NCI-H2227 treated with DMSO at 0.1 percent for 48 hours (cell line): ENCODE results near the gene TAAR6.
"Not testable (repeated sequence)": the region's sequence is repeated elsewhere in the genome, so short reads cannot be mapped to it uniquely, and the experiment has no call there.

Experiments used
- DNase-seq: peaks from one replicate; lab custom pipeline; 2025; lab: John Stamatoyannopoulos, UW

Gene TAAR6, protein sequence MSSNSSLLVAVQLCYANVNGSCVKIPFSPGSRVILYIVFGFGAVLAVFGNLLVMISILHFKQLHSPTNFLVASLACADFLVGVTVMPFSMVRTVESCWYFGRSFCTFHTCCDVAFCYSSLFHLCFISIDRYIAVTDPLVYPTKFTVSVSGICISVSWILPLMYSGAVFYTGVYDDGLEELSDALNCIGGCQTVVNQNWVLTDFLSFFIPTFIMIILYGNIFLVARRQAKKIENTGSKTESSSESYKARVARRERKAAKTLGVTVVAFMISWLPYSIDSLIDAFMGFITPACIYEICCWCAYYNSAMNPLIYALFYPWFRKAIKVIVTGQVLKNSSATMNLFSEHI

DNA sequence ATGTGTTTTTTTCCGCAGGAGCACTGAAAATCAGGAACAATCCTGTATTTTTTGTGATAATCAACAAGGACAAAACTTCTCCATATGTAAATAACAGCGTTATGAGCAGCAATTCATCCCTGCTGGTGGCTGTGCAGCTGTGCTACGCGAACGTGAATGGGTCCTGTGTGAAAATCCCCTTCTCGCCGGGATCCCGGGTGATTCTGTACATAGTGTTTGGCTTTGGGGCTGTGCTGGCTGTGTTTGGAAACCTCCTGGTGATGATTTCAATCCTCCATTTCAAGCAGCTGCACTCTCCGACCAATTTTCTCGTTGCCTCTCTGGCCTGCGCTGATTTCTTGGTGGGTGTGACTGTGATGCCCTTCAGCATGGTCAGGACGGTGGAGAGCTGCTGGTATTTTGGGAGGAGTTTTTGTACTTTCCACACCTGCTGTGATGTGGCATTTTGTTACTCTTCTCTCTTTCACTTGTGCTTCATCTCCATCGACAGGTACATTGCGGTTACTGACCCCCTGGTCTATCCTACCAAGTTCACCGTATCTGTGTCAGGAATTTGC is at the start of gene TAAR6:
TSS of gene TAAR6 (plus strand) at position 102 of the 557 bp plus-strand sequence. CDS start at position 102, 0 bp downstream.
- DNase-seq, result no peak

DNA sequence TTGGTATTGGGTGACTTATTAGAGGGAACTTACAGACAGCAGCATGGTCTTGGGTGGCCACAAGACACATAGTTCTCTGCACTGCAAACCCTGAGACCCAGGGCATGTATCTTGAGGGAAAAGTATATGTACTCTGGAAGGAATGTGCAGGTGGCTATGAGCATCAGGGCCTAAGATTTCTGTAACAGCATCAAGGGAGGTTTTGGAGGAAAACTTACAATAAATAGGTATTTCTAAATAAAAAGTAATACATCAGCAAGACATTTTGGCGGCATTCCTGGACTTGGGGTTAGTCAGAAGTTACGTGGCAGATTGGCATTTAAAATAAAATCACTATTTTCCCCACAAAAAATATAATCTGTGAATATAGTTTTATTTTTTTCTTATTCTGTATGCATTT is 49.2 kb upstream of the TAAR6 start:
- DNase-seq, result no peak

DNA sequence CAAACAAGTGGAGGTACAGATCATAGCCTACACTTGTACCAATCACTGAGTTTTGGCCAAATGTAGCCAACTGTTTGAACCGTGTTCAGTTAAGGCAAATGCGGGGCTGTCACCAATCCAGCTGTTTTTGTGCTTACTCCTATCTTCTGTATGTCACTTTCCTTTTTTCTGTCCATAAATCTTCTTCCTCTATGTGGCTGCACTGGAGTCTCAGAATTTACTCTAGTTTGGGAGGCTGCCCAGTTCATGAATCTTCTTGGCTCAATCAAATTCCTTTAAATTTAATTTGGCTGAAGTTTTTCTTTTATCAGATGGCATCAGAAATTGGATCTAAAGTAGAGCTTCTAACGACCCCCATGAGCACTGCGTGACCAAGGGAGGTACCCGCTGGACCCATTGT is 45.5 kb upstream of the TAAR6 start:
- no peak for DNase-seq

DNA sequence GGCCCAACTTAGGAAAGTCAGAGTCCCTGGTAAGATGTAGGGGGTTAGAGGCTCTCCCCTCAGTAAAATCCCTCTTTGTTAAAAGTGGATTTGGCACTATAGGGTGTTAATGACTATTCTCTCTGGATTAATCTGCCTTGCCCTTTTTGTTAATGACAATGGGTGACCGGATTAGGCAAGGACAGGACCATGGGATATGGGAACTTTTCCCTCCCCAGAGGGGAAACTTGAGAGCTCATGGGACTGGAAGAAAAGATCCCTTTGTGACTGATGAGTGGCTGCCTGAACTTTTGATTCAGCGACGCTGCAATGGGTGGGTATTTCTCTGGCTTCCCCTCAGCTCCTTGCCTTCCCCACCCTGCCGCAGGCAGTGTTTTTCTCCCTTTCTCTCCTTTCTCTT is 44.3 kb upstream of the TAAR6 start:
- DNase-seq, result no peak

DNA sequence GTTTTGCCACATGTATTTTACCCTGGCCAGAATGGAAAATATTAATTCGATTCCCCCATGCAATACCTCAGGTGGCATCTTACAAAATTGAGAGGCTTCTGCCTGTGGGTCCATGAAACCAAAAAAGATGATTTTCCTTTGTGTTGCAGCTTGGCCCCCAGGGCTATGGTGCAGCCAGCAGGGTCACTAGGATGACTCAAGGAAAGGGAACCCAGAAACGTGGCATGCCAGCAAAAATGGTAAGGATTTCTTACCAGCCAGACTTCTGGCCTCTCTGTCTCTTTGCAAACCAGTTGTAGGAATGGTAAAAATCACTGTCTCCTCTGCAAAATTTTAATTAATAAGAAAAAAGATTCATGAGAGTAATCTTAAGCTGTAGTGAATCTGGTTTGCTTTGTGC is 43.7 kb upstream of the TAAR6 start:
- DNase-seq, result no peak

DNA sequence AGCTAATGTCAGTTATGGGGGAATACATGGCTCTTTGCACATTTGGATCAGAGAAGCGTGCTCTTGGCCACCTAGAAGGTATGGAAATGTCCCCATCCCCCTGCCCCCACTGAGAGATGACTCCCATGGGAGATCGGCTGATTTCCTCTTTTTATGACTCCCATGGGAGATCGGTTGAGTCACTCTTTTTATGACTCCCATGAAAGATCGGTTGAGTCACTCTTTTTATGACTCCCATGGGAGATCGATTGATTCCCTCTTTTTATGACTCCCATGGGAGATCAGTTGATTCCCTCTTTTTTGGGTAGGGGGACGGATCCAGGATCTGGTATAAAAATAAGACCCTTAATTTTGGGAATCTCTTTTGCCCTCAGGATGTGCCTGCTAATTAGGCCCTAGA is 42.3 kb upstream of the TAAR6 start:
- no peak for DNase-seq

DNA sequence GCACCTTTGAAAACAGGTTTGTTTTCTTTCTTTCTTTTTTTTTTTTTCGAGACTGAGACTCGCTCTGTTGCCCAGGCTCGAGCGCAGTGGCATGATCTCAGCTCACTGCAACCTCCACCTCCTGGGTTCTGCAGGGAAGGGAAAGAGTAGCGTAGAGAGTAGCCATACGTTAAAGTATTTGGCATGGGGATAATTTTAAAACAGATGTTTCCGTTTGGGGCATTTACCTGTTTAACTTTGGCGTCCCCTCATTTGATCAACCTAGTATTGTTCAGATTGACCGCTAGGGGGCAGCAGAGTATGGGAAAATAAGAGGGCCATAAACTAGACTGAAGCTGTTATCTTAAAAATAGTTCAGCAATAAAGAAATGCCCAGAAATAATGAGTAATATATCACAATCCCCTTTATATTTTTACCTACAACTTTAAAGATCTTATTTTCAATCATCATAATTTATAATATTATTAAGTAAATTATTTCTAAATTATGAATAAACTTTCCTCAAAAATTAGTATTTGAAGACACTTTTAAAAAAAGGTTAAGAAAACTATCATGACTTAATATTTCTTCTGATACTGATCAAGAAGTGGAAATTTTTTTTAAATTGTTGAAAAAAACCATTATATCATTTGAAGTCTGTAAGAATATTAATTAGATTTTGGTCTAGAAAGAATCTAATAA is 39.7 kb upstream of the TAAR6 start:
- peak; percentile 46 for DNase-seq

DNA sequence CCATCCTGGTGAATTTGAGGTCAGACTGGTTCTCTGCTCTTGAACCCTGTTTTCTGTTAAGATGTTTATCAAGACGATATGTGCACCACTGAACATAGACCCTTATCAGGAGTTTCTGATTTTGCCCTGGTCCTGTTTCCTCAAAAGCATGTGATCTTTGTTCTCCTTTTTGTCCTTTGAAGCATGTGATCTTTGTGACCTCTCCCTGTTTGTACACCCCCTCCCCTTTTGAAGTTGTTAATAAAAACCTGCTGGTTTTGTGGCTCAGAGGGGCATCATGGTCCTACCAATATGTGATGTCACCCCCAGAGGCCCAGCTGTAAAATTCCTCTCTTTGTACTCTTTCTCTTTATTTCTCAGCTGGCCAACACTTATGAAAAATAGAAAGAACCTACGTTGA is 35.6 kb upstream of the TAAR6 start:
- not testable (repeated sequence) for DNase-seq

DNA sequence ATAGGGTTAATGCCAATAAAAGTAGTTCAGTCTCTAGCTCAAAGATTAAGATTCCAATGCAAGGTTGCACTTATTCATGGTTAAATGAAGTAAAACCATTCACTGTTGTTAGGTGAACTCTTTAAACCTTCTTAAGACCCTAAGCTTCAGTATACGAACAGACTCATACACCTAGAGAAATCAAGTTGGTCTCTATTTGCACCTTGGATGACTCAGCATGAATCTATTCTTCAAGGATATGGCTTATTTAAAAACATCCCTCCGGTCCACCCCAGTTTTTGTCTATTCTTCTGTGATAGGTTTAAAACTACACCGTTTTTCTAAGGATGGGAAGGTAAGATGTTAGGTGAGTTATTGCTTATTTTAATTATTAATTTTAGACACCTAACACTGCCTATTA is 33.0 kb upstream of the TAAR6 start:
- no peak for DNase-seq

DNA sequence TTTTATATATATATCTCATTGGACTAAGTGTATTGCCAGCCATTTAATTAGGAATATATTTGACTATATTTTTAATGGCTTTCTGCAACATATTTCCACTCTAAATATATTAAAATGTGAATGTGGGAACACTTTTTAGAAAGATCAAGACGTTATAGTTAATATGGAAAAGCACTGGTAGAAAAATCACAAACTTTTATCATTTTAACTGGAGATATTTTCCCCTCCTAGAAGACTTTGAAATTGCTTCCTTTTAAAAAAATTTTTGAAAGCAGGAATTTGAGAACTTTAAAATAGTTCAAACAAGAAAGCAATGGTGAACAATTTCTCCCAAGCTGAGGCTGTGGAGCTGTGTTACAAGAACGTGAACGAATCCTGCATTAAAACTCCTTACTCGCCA is 32.1 kb upstream of the TAAR6 start, which contains the start of gene TAAR9:
TSS of gene TAAR9 (plus strand) at position 301 of the 400 bp plus-strand sequence. CDS start at position 314, 13 bp downstream.
- DNase-seq, result no peak

DNA sequence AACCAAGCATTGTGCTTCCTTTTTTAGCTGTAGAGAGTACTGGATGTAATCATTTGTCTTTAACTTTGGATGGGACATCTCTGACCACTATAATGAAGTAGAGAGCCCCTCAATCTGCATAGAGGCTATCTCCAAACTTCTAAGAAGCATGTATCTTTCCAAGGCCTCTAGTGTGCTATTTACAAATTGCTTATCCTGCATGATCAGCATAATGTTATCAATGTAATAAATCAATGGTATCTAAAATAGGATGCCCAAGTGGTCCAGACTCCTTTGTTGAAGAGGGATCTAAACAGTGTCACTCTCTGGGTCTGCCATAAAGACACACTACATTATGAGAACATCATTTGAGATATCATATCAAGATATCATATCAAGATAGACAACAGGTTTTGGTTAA is 25.3 kb upstream of the TAAR6 start:
- DNase-seq, result no peak

DNA sequence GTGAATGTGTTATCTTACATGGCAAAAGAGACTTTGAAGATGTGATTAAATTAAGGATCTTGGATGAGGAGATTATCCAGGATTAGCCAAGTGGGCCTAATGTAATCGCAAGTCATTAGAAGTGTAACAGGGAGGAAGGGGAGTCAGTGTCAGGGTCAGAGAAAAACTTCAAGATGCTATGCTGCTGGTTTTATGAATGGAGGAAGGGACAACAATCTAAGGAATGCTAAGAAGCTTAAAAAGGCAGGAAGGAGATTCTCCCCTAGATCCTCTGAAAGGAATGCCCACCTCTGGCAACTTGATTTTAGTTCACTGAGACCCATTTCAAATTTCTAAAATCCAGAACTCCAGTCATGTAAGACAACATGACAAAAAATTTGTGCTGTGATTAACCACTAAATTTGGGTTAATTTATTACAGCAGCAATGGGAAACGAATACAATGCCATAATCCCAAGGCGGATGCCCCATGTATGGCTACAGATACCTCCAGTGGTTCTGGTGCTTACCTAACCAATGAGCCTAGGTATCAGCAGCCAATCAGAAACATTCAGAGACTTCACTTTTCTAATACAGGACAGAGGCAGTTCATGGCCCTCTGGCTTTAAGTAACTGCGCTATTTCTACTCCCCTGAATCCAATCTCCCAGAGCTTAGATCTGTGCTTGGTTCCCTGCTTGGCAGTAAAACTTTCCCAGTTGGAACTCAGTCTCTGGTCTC is 21.2 kb upstream of the TAAR6 start:
- DNase-seq, result no peak

DNA sequence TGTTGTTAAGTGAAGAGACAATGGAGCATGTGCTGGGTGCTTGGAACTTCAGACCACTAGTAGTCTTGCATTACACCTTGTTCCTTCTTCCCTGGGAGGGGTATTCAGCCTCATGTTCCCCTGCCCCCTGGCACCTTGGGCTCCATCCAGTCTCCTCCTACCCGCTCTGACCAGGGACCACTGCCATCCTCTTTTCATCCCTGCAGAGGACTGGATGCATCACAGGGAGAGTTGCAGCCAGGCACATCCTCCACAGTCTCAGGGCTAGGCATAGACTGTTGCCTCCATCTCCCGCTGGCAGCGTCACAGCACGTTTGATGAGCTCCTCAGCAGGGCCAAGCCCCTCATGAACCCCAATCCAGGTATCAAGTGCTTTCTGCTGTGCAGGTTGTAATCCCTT is 18.9 kb upstream of the TAAR6 start:
- no peak for DNase-seq

DNA sequence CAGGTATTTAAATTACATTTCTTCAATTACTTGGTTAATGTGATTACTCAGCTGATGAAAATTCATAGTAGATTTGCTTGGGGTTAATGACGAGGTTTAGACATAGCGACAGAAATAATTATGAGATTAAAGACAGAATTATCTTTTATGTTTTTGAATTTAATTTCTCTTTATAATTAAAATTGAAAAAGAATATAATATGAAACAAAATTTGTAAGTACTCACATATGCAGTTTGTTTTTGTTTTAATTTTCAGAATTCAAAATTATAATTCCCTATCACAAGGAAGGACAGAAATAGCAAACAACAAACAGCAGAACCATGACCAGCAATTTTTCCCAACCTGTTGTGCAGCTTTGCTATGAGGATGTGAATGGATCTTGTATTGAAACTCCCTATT is 17.8 kb upstream of the TAAR6 start, which contains the start of gene TAAR8:
TSS of gene TAAR8 (plus strand) at position 301 of the 400 bp plus-strand sequence. CDS start at position 322, 21 bp downstream.
- no peak for DNase-seq

DNA sequence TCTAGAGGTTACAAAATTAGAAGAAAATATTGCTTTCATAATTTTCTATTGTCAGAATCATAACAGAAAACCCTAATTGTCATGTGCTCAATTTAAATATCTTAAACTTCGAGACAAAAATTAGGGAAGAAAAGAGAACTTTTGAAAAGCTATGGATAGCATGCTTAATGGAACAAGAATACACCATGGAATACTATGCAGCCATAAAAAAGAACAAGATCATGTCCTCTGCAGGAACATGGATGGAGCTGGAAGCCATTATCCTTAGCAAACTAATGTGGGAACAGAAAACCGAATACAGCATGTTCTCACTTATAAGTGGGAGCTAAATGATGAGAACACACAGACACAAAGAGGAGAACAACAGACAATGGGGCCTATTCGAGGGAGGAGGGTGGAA is 10.0 kb upstream of the TAAR6 start:
- DNase-seq, result not testable (repeated sequence)

DNA sequence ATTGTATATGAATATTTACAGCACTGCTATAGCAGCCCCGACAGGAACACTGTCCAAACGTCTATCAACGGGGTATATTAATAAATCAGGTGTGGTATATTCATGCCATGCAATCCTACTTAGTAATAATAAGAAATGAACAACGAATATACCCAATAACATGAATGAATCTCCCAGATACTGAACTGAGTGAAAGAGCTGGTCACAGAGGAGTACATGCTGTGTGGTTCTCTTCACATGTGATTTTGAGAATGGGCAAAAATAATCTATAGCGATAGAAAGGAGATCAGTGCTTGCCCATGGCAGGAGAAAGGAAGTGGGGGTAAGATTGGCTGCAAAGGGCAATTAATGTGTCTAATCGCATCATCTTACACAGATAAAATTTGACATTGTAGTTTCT is 3.7 kb upstream of the TAAR6 start:
- no peak for DNase-seq

DNA sequence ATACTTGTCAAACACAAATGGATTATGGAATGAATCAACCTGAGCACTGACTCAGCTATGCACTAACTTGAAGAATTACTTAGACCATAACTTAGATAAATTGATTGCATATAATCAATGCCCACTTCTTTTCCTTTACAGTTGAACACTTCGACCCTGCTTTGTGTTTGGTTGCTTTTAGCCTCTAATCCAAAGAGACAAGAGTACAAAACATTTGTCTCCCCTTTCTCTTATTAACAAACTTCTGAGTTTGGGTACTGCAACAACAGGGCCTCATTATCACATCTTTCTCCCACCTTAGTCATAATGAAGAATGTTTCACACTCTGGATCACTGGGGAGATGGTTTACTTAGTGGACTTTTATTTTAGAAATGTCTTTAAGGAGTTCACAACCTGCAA is 2.6 kb upstream of the TAAR6 start:
- DNase-seq, result no peak

DNA sequence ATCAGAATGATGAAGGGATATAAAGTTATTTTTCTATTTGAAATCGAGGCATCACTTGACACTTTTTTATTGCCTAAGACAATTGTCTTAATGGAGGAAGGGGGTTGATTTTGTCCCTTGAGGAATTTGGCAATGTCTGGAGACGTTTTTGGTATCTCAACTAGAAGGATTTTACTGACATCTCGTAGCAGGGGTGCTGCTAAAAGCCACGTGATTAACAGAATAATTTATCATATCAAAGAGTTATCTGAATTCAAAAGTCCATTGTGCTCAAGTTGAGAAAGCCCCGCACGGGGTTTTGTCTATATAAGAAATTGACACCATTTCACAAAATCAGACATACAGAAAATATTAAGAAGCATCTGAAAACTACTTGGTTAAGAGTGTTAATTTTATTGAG is 1.5 kb upstream of the TAAR6 start:
- DNase-seq, result no peak

DNA sequence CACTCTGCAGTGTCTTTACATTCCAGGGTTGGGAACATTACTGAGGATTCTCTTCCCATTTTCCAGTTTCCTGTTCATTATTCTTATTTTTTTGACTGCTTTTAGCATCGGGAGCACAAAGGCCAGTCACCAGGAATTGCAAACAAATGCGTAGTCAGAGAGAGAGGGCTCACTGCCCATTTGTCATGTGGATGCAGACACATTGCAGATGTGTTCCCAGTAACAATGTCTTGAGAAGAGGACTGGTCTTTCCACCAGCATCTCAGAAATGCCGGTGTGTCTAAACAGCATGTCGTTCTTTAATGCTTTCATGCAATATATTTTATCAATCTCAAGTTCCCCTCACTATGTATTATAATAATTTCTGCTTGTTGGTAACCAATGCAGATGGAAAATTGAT is 952 bp upstream of the TAAR6 start:
- DNase-seq, result no peak

DNA sequence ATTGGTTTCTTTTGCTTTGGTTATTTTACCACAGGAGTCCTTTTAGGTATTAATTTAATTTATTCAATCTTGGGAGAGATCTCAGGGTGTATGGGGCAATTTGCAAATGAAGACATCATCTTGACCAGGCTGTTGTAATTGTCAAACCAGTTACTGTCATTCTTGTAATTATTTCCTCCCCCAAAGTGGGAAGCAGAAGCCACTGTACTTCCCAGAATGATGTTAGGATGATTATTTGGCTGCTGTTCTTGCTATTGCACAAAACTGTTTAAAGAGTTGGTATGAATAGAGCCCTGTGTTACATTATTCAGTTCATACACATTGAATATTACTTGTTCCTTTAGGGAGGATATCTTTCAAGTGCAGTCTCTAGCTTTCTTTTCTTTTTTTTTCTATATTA is 1.7 kb downstream of the TAAR6 start:
- DNase-seq, result no peak

DNA sequence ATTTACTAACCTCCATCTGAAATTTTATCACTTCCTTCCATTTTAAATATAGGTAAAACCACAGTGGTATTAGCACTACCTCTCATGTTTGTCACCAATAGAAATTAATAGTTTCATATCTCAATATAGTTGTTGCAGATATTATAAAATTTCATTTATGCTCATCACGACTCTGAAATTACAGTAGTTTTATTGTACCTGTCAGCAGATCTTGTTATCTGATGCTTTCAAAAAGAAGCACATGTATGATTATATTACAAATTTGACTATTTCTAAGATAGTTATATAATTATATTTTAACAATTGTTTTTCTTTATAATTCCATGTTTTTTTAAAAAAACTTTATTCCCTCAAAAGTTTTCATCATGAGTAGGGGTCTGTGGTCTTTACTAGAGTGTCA is 14.6 kb downstream of the TAAR6 start:
- no peak for DNase-seq

DNA sequence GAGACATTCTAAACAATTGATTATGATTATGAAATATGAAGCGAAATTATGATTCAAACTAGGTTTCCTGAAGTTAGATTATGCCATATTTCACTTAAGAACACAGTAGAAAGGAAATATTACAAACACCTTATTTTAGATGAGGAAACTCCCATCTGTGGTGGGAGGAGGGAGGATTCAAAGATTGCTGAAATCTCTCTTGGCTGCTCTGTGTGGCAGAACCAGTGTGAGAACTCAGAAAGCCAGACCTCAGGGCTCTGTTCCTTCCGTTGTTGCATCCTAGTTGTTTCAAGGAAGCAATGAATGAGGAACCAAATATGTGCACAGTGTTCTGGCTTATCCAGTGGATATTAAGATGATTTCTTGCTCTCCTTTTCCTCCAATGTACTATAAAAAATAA is 17.3 kb downstream of the TAAR6 start:
- DNase-seq, result no peak

DNA sequence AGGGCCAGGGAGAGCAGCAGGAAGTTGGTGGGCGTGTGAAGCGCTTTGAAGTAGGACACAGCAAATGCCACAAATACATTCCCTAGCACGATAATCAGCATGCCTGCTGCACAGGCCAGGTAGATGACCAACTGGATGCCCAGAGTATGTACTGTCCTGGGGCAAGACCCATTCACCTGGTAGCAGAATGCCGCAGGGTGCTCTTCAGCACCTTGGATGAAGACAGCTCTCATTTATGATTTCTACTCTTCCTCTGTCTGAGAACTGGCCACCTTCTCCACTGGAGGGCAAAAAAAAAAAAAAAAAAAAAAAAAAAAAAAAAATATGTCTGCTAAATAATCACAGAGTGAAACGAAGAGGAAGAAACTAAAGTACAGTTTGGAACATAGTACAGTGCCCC is 19.3 kb downstream of the TAAR6 start, which contains the start of gene TAAR5:
TSS of gene TAAR5 (minus strand) at position 288 of the 400 bp plus-strand sequence. CDS start at position 233, 55 bp downstream.
- no peak for DNase-seq
